RPMI8226 (cell line): ENCODE results near the gene SECISBP2.
"Not testable (repeated sequence)": the region's sequence is repeated elsewhere in the genome, so short reads cannot be mapped to it uniquely, and the experiment has no call there.

Experiments used
- DNase-seq: peaks from one replicate; pipeline ENCODE4 v3.0.0-alpha.2; 2015

SECISBP2 gene, protein sequence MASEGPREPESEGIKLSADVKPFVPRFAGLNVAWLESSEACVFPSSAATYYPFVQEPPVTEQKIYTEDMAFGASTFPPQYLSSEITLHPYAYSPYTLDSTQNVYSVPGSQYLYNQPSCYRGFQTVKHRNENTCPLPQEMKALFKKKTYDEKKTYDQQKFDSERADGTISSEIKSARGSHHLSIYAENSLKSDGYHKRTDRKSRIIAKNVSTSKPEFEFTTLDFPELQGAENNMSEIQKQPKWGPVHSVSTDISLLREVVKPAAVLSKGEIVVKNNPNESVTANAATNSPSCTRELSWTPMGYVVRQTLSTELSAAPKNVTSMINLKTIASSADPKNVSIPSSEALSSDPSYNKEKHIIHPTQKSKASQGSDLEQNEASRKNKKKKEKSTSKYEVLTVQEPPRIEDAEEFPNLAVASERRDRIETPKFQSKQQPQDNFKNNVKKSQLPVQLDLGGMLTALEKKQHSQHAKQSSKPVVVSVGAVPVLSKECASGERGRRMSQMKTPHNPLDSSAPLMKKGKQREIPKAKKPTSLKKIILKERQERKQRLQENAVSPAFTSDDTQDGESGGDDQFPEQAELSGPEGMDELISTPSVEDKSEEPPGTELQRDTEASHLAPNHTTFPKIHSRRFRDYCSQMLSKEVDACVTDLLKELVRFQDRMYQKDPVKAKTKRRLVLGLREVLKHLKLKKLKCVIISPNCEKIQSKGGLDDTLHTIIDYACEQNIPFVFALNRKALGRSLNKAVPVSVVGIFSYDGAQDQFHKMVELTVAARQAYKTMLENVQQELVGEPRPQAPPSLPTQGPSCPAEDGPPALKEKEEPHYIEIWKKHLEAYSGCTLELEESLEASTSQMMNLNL

DNA sequence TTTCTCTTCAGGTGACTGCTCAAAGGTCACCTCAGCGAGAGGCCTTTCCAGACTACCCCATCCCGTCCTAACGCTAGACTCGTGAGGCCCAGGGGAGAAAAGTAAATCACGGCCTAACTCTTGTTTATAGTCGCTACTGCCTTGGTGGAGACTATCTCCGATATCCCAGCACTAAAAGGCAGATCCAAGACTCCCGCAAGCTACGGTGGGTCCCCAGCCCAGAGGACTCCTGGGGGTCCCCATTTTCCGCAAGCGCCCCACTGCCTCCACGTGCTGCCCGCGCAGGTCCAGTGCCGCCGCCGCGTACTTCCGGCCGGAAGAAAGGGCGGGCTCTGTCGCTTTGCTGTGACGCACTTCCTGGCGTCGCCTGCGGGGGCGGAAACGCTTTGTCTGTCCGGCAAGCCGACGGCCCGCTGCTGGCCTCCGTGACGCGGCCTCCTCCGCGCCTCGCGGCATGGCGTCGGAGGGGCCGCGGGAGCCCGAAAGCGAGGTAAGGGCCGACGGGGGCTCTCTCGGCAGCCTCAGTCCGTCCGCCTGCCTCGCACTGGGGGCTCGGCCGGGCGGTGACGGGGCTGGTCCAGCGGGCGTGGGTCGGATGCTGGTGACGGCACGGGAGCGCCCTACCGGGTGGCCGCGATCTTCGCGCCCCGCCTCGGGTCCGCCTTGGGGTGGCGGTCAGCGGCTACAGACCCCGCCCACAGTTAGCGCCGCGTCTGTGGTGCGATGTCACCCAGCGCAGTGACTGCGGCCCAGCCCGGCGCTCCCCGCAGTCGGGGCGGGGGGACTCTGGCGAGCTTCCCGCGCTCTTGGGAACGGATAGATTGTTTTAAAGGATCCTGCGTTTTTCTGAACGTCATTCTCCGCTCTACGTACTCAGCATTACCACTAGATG is at the start of gene SECISBP2:
TSS of gene SECISBP2 (plus strand) at position 378 of the 892 bp plus-strand sequence. CDS start at position 455, 77 bp downstream.
- peak; percentile 95 for DNase-seq

DNA sequence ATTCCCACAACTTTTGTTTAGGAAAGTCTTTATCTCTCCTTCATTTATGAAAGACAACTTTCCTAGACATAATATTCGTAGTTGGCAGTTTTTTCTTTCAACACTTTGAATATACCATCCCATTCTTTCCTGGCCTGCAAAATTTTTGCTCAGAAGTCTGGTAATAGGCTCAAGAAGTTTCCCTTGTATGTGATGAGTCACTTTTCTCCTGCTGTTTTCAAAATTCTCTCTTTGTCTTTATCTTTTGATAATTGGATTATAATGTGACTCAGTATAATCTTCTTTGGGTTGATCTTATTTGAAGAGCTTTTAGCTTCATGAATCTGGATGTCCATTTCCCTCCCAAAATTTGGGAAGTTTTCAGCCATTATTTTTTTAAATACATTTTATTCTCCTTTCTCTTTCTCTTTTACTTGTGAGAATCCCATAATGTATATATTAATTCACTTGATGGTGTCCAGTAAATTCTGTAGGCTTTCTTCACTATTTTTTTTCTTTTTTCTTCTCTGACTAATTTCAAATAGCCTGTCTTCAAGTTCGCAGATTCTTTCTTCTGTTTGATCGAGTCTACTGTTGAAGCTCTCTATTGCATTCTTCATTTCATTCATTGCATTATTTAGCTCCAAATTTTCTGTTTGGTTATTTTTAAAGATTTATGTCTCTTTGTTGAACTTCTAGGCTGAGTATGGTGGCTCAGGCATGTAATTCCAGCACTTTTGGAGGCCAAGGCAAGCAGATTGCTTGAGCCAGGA is 44.6 kb upstream of the SECISBP2 start:
- no peak for DNase-seq

DNA sequence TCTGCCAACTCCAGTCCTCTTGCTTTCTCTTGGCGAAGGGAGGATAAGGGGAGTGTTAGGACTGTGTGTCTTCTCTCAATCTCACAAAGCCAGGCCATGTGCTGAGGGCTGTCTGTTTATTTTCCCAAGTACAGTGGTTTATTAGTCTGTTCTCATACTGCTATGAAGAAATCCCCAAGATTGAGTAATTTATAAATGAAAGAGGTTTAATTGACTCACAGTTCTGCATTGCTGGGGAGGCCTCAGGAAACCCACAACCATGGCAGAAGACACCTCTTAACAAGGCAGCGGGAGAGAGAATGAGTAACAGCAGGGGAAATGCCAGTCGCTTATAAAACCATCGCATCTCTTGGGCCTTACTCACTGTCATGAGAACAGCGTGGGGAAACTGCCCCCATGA is 43.5 kb upstream of the SECISBP2 start:
- DNase-seq, result no peak

DNA sequence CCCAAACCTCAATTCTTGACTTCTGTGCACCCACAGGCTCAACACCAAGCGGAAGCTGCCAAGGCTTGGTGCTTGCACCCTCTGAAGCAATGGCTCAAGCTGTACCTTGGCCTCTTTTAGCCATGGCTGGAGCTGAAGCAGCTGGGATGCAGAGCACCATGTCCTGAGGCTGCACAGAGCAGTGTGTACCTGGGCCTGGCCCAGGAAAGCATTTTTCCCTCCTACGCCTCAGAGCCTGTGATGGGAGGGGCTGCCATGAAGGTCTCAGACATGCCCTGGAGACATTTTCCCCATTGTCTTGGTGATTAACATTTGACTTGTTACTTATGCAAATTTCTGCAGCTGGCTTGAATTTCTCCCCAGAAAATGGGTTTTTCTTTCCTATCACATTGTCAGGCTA is 42.3 kb upstream of the SECISBP2 start:
- DNase-seq, result not testable (repeated sequence)

DNA sequence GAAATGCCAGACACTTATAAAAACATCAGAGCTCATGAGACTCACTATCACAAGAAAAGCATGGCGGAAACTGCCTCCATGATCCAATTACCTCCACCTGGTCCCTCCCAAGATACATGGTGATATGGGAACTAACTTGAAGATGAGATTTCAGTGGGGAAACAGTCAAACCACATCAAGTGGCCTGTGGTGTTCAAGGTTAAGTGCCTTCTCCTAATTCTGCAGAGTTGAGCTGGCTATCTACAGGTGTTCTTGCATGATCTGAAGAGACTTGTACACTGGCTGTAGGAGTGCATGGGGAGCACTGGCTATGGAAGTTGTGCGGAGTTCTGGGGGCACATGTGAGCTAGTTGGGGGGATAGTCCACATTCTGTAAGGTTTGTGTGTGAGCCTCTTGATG is 41.3 kb upstream of the SECISBP2 start:
- DNase-seq, result no peak

DNA sequence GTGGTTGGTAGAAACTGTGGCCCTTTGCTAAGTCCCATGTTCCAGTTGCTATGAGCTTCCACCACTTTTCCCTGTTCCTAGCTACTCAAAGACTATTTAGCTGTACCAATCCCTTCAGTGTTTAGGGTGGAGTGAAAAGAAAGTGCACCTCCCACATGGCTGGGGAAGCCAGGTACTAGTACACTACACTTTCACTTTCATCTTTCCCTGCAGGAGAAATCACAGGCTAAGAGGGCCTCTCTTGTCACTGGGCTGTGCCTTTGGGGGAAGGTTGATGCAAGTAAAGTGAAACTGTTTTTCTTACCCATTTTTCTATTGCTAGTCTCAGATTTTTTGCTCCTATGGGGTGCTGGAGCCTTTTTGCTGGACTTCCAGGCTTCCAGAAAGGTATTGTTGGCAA is 40.8 kb upstream of the SECISBP2 start:
- DNase-seq, result peak; percentile 68

DNA sequence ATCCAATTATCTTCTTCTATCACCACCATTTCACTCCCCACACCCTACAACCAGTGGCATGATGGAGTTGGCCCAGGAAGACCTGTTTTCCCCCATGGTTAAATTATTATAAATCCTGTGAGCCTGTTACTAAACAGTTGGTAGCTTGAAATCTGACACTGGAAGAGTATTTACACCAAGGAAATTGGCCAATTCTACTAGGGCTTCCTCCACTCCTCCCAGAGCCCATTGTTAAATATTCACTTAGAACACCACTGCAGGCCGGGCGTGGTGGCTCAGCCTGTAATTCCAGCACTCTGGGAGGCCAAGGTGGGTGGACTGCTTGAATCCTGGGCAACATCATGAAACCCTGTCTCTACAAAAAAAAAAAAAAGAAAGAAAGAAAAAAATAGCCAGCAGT is 39.7 kb upstream of the SECISBP2 start:
- no peak for DNase-seq

DNA sequence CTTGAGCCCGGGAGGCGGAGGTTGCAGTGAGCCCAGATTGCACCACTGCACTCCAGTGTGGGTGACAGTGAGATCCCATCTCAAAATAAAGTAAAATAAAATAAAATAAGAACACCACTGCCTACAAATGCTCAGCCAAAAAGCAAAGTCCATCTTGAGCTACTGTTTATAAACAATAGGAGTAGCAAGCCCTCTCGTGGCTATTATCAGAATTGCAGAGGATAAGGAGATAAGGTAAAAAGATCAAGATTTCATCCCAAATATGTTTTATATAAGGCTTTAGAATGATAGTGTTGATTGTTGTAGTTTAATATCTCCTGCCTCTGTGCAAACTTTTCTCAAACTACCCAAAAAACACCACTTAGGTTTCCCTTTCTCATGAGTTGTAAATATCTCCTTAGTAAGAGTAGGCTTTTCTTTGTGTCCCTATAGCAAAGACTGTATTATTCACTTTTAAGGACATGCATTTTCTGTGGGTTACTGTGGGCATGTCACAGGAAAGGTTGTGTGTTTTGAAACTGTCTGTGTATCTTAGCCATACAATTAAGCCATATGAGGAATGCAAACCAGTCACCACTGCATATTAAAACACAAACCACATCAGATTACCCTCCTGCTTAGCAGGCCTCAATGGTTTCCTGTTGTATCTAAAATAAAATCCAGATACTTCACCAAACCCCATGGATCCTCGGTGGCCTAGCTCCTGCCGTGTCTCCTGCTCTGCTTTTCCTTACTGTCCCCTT is 39.1 kb upstream of the SECISBP2 start:
- peak; percentile 68 for DNase-seq

DNA sequence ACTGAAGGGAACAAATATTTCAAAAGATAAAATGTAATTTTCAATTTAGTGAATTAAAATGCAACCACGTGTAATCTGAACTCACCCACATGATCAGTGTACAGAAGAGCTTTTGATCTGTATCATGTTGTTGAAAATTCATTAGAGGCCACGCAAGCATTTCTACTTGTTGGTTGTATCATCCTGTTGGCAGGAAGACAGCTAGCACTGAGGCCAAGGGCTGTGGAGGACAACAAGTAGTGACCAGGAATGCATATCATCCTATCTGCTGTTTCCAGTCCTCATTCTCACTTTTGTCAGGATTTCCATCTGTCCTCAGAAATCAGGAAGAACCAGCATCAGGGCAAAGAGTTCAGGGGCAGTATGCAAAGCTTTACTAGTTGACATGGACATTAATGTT is 37.2 kb upstream of the SECISBP2 start:
- DNase-seq, result no peak

DNA sequence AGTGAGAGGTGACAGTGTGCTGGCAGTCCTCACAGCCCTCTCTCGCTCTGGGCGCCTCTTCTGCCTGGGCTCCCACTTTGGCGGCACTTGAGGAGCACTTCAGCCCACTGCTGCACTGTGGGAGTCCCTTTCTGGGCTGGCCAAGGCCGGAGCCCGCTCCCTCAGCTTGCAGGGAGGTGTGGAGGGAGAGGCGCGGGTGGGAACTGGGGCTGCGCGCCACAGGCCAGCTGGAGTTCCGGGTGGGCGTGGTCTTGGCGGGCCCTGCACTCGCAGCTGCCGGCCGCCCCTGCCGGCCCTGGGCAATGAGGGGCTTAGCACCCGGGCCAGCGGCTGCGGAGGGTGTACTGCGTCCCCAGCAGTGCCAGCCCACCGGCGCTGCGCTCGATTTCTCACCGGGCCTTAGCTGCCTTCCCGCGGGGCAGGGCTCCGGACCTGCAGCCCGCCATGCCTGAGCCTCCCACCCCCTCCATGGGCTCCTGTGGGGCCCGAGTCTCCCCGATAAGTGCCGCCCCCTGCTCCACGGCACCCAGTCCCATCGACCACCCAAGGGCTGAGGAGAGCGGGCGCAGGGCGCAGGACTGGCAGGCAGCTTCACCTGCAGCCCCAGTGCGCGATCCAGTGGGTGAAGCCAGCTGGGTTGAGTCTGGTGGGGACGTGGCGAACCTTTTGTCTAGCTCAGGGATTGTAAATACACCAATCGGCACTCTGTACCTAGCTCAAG is 35.9 kb upstream of the SECISBP2 start:
- not testable (repeated sequence) for DNase-seq

DNA sequence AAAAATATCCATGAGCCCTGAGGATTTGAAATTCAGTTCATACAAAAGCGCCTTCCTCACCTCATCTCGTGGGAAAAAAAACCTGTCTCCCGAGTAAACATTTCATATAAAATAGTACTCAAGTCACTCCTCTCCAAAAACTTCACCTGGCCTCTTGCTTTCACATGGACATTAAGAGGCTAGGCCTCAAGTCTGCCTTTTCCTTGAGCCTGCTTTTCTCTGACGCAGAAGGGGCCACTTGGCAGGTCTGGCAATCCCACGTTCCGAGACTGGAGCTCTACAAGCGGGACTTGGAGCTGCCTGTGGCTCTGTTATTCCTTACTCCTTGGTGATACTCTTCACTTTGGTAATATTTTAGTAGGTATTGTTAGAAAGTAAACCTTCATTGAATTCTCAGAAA is 34.2 kb upstream of the SECISBP2 start:
- no peak for DNase-seq

DNA sequence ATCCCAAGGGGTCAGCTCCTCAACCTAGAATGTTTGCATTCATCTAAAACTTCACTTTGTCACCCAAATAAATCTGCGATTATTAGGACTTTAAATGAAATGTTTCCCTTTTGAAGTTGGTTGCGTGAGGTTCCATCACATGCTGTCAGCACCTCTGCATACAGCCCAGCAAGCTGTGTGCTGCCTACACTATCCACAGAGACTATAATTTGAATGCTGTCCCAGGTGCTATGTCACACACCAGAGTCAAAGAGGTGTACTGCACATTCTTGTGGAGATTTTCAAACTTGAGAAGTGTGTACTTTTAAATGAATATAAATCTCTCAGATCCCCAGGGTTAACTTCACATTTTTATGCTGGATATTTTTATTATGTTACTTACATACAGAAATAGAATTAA is 26.6 kb upstream of the SECISBP2 start:
- DNase-seq, result no peak

DNA sequence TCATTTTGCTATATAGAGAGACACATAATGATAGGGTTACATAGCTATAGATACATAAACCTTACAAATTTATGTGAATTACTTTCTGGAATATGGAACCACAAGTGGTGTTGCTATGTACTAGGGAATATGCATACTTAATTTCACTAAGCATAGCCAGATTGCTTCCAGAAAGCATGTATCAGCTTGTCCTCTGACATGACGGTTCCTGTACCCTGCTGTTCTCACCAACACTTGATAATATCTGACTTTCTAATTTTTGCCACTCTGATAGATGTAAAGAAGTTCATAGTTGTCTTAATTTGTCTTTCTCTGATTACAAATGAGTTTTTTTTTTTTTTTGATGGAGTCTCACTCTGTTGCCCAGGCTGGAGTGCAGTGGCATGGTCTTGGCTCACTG is 25.3 kb upstream of the SECISBP2 start:
- no peak for DNase-seq

DNA sequence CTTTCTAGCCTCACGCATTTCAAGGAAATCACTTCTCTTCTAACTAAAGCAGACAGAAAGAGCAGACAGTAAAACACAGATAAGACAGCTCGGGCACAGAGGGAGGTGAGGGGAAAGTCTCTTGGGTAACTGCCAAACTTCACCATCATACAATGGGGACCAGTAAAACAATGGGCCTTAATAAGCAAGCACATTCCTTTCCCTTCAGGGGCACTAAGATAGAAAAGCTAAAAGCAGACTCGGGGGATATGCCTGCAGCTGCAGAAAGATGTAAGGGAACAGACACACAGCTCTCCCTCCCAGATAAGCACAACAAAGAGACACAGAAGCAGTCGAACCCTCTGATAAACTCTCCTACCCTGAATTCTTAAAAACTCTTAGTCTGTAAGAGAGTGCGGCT is 22.9 kb upstream of the SECISBP2 start:
- DNase-seq, result no peak

DNA sequence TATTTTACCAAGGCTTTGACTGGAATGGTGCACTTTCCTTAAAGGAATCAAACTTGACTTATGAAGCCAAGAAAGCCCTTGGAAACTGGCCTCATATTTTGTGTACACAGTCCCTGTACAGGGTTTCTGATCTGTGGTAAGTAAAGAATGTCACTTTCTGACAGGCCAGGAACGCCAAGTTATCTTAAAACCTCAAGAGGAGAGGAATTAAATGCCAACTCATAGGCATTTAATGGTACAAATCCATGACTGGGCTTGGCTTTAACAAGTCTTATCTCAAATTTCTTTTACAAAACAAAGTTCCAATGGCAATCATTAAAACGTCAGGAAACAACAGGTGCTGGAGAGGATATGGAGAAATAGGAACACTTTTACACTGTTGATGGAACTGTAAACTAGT is 16.3 kb upstream of the SECISBP2 start:
- not testable (repeated sequence) for DNase-seq

DNA sequence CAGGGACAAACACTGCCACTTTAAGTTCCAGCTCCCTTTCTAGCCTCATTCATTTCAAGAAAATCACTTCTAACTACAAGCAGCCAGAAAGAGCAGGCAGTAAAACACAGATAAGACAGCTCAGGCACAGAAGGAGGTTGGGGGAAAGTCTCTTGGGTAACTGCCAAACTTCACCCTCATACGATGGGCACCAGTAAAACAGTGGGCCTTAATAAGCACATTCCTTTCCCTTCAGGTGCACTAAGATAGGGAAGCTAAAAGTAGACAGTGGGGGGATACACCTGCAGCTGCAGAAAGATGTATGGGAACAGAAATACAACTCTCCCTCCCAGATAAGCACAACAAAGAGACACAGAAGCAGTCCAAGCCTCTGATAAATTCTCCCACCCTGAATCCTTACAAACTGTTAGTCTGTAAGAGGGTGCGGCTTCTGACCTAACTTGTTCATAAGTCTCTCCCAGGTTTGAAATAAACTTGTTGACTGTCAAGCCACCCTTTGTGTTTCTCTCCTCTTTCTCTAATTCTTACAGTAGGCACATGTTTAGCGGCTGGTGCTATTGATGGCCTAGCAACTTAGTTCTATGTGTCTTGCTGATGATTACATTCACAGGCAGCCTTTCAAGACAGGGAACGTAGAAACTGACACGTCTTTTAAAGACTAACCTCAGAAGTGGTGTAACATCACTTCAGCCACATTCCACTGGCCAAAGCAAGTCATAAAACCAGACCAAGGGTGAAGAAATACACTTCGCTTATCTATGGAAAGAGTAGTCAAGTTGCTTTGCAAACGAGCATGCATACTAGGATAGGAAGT is 14.1 kb upstream of the SECISBP2 start:
- peak; percentile 56 for DNase-seq

DNA sequence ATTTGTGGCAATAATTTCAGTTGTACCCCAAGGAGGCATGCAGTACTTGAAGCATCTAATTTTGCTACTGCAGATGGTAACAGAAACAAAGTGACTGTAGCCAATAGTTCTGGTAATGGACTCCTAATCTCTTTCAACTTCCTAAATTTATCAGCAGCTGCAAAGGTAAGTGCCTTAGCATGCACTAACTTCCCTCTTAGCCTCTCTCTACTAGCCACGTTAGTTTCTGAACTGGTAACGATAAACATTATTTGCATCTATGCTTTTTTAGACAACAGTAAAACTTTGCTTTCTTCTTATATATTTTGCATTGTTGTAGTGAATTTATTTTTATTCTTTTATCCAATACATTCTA is 13.5 kb upstream of the SECISBP2 start:
- DNase-seq, result peak; percentile 58

DNA sequence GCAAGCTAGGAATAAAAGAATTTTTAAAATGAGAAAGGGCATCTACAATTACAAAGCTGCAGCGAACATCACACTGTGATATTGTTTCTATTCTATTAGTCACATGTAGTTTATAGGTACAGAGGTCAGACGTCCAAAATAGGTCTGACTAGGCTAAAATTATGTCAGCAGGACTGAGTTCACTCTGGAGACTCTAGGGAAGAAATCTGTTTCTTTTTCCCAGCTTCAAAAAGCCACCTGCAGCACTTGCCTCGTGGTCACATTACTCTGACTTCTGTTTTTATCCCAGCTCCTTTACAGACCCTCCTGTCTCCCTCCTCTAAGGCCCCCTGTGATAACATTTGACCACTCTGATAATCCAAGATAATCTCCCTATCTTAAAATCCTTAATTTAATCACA is 12.4 kb upstream of the SECISBP2 start:
- DNase-seq, result peak; percentile 71

DNA sequence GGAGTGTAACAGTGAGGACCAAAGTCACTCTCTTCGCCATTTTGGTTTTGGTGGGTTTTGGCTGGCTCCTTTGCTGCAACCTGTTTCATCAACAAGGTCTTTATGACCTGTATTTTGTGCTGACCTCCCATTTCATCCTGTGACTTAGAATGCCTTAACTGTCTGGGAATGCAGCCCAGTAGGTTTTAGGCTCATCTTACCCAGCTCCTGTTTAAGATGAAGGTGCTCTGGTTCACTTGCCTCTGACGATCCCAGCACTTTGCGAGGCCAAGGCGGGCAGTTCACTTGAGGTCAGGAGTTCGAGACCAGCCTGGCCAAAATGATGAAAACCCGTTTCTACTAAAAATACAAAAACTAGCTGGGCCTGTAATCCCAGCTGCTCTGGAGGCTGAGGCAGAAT is 9.1 kb upstream of the SECISBP2 start:
- no peak for DNase-seq
